ENCODE results near the gene NAGS.
"Not testable (repeated sequence)": the region's sequence is repeated elsewhere in the genome, so short reads cannot be mapped to it uniquely, and the experiment has no call there.

NAGS gene

GRCh38 chr17:43983196-43983514, 21.3 kb upstream of the NAGS start:
- no peak for DNase-seq (ENCODE audit: low read depth, low spot score)
- H3K27ac ChIP-seq = no peak overlapping the region

GRCh38 chr17:43983515-43984411, 20.7 kb upstream of the NAGS start:
- no peak overlapping the region for H3K27ac ChIP-seq
- no peak for DNase-seq (ENCODE audit: low read depth, low spot score)

- no peak overlapping the region for H3K27ac ChIP-seq
- no peak for DNase-seq (ENCODE audit: low read depth, low spot score)
Observed at GRCh38 chr17:43984521-43984920, 19.9 kb upstream of the NAGS start.

- H3K27ac ChIP-seq = no peak overlapping the region
- no peak for DNase-seq (ENCODE audit: low read depth, low spot score)
Observed at GRCh38 chr17:43986225-43986981, 18.0 kb upstream of the NAGS start.

GRCh38 chr17:43987131-43988021, 17.0 kb upstream of the NAGS start:
- no peak for DNase-seq (ENCODE audit: low read depth, low spot score)
- H3K27ac ChIP-seq = no peak overlapping the region

GRCh38 chr17:43988301-43988700, 16.1 kb upstream of the NAGS start:
- no peak for DNase-seq (ENCODE audit: low read depth, low spot score)

GRCh38 chr17:43992641-43993040, 11.8 kb upstream of the NAGS start:
- DNase-seq (ENCODE audit: low read depth, low spot score) = no peak

More at GRCh38 chr17:43988301-43988700, 16.1 kb upstream of the NAGS start:
- H3K27ac ChIP-seq = no peak overlapping the region

GRCh38 chr17:43994272-43995149, 9.9 kb upstream of the NAGS start:
- no peak for DNase-seq (ENCODE audit: low read depth, low spot score)
- no peak overlapping the region for H3K27ac ChIP-seq

More at GRCh38 chr17:43992641-43993040, 11.8 kb upstream of the NAGS start:
- H3K27ac ChIP-seq = no peak overlapping the region

- H3K27ac ChIP-seq = no peak overlapping the region
- DNase-seq (ENCODE audit: low read depth, low spot score) = no peak
Observed at GRCh38 chr17:43995150-43995471, 9.3 kb upstream of the NAGS start.

GRCh38 chr17:43997180-43997579, 7.2 kb upstream of the NAGS start:
- not testable (repeated sequence) for DNase-seq (ENCODE audit: low read depth, low spot score); H3K27ac ChIP-seq

GRCh38 chr17:43998552-43998951, 5.9 kb upstream of the NAGS start:
- H3K27ac ChIP-seq = no peak overlapping the region
- DNase-seq (ENCODE audit: low read depth, low spot score) = no peak

- DNase-seq (ENCODE audit: low read depth, low spot score) = no peak
- no peak overlapping the region for H3K27ac ChIP-seq
Observed at GRCh38 chr17:43999024-43999423, 5.4 kb upstream of the NAGS start.

GRCh38 chr17:44000141-44000860, 4.1 kb upstream of the NAGS start:
- DNase-seq (ENCODE audit: low read depth, low spot score) = no peak
- H3K27ac ChIP-seq = no peak overlapping the region

- no peak overlapping the region for H3K27ac ChIP-seq
Observed at GRCh38 chr17:44000871-44001460, 3.5 kb upstream of the NAGS start.

GRCh38 chr17:44001461-44001920, 2.9 kb upstream of the NAGS start:
- peak overlapping the region; percentile 86 for H3K27ac ChIP-seq
- DNase-seq (ENCODE audit: low read depth, low spot score) = no peak

More at GRCh38 chr17:44000871-44001460, 3.5 kb upstream of the NAGS start:
- DNase-seq (ENCODE audit: low read depth, low spot score) = no peak

GRCh38 chr17:44002141-44002848, 2.1 kb upstream of the NAGS start:
- DNase-seq (ENCODE audit: low read depth, low spot score) = peak; percentile 44
- H3K27ac ChIP-seq = peak overlapping the region; percentile 86

GRCh38 chr17:44004761-44005526, 522 bp downstream of the NAGS start:
- H3K27ac ChIP-seq = peak overlapping the region; percentile 86
- no peak for DNase-seq (ENCODE audit: low read depth, low spot score)
